Measurements from ENCODE around the gene MUSK. TPM values are rescaled to one million over a fixed set of nuclear protein-coding genes. Genes with fewer than 3 reads are reported as not detected.

Gene MUSK
- total and polyA plus RNA-seq, 2 of the 4 experiments (the other 2 are of a cell fraction) = 0.07 to 0.18 TPM

GRCh38 chr9:110808599-110808980, 140.0 kb downstream of the MUSK start:
- Histone ChIP-seq H3K79me1 (ENCODE audit: low read depth in 1 of 2, low read length in 2 of 2) (peaks cover 0 to 6% of the 10 kb centered on the region in 2 experiments; a peak in 1 of 4 replicates), H3K18ac (ENCODE audit: low read depth, low read length) (no peak overlapping the region), H2BK15ac (ENCODE audit: low read depth, low read length) (peak overlapping the region; percentile 20; the same call in 1 of the 3 replicates), H4K20me1 (ENCODE audit: insufficient read depth, low read length) (no peaks in the 10 kb centered on the region), H3K9me1 (ENCODE audit: insufficient read depth, low read length) (peaks cover 4% of the 10 kb centered on the region; the same call in 1 of the 2 replicates), H4K5ac (ENCODE audit: low read depth, low read length) (no peak overlapping the region), H3K4me2 (ENCODE audit: low read depth, low read length) (no peak overlapping the region), H2AK9ac (replicated peaks; ENCODE audit: low read depth, low read length, poor library complexity) (no peak overlapping the region), H3K4me1 (ENCODE audit: control insufficient read depth, insufficient read depth, low read length) (no peaks in the 10 kb centered on the region), H3K9me3 (ENCODE audit: control insufficient read depth, insufficient read depth, low read length) (no peaks in the 10 kb centered on the region), H2BK5ac (ENCODE audit: low read depth, low read length, poor library complexity, severe bottlenecking) (no peak overlapping the region), H3K9ac (ENCODE audit: low read depth, low read length) (no peak overlapping the region), H3K4ac (ENCODE audit: low read depth, low read length) (0 out of 2 replicates have a peak overlapping the region, but pooled peaks have one; percentile 20), H2AFZ (replicated peaks; ENCODE audit: low read length, poor library complexity) (no peak overlapping the region), H2BK120ac (ENCODE audit: low read depth, low read length) (0 out of 2 replicates have a peak overlapping the region, but pooled peaks have one; percentile 42), H2AK5ac (ENCODE audit: low read depth, low read length) (0 out of 2 replicates have a peak overlapping the region, but pooled peaks have one; percentile 25), H3K23ac (ENCODE audit: low read depth, low read length) (no peak overlapping the region), H3K36me3 (ENCODE audit: control insufficient read depth, insufficient read depth, low read length) (no peaks in the 10 kb centered on the region), H2BK20ac (ENCODE audit: low read depth, low read length) (peak overlapping the region; percentile 76), H3K56ac (ENCODE audit: extremely low read depth, insufficient read depth, low read length) (no peak overlapping the region), H3K4me3 (ENCODE audit: insufficient read depth, low read depth, low read length) (no peak overlapping the region), H3K27me3 (ENCODE audit: control insufficient read depth, insufficient read depth, low read length) (no peaks in the 10 kb centered on the region), H4K91ac (ENCODE audit: insufficient read depth, low read depth, low read length) (no peak overlapping the region), H4K8ac (ENCODE audit: low read depth in 2 of 2, low read length in 2 of 2) (0 out of 4 replicates have a peak overlapping the region, but pooled peaks of 1 of the 2 experiments have one; percentile 5), H3K27ac (ENCODE audit: insufficient read depth, low read length) (no peak overlapping the region), H3K14ac (replicated peaks; ENCODE audit: low read depth, low read length) (peak overlapping the region; percentile 41; the same call in 1 of the 2 replicates)
- intact Hi-C loops (cut with micrococcal nuclease) = no loop called here
- POLR2A ChIA-PET (ENCODE audit: unreplicated experiment) = no interaction called here
- DNase-seq (no peak), ATAC-seq (ENCODE audit: low read depth) (no peak)
- dilution Hi-C loops (cut with HindIII; ENCODE audit: low sequenced_read_pairs, unreplicated experiment) = loop anchor here (25.0 kb wide), 1 partner anchor 96 kb away; no protein-coding TSS in a partner anchor
- no TSS peak for BruUV-seq (replicated peaks)
- in situ Hi-C loops (cut with MboI; ENCODE audit: low sequenced_read_pairs) = no loop called here
- TF ChIP-seq MXI1 (IDR thresholded peaks at IDR 0.05; ENCODE audit: borderline replicate concordance, low read depth, low read length) (no peak), MAFK (IDR thresholded peaks at IDR 0.05; ENCODE audit: low read depth, low read length) (no peak), MAZ (IDR thresholded peaks at IDR 0.05; ENCODE audit: borderline replicate concordance, low read depth, low read length) (no peak), CHD1 (IDR thresholded peaks at IDR 0.05; ENCODE audit: low read depth, low read length) (no peak), FOS (IDR thresholded peaks at IDR 0.05; ENCODE audit: low read depth, low read length) (no peak), RFX5 (IDR thresholded peaks at IDR 0.05; ENCODE audit: low read depth, low read length) (no peak), RAD21 (IDR thresholded peaks at IDR 0.05; ENCODE audit: low read length) (no peak), USF2 (IDR thresholded peaks at IDR 0.05; ENCODE audit: low read depth, low read length) (no peak), BHLHE40 (IDR thresholded peaks at IDR 0.05; ENCODE audit: low read depth, low read length) (no peak), POLR2A (IDR thresholded peaks at IDR 0.05; ENCODE audit: low read depth, low read length) (no peak), NFE2L2 (IDR thresholded peaks at IDR 0.05; ENCODE audit: low read depth, low read length) (no peak), CEBPB (IDR thresholded peaks at IDR 0.05; ENCODE audit: low read depth, low read length) (no peak), RCOR1 (IDR thresholded peaks at IDR 0.05; ENCODE audit: insufficient replicate concordance, low read length) (no peak)
- TF ChIP-seq, protein P1, sequence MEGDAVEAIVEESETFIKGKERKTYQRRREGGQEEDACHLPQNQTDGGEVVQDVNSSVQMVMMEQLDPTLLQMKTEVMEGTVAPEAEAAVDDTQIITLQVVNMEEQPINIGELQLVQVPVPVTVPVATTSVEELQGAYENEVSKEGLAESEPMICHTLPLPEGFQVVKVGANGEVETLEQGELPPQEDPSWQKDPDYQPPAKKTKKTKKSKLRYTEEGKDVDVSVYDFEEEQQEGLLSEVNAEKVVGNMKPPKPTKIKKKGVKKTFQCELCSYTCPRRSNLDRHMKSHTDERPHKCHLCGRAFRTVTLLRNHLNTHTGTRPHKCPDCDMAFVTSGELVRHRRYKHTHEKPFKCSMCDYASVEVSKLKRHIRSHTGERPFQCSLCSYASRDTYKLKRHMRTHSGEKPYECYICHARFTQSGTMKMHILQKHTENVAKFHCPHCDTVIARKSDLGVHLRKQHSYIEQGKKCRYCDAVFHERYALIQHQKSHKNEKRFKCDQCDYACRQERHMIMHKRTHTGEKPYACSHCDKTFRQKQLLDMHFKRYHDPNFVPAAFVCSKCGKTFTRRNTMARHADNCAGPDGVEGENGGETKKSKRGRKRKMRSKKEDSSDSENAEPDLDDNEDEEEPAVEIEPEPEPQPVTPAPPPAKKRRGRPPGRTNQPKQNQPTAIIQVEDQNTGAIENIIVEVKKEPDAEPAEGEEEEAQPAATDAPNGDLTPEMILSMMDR (conservative IDR thresholded peaks at IDR 0.05; ENCODE audit: low read depth, low read length) = no peak
- TF ChIP-seq, protein P2, sequence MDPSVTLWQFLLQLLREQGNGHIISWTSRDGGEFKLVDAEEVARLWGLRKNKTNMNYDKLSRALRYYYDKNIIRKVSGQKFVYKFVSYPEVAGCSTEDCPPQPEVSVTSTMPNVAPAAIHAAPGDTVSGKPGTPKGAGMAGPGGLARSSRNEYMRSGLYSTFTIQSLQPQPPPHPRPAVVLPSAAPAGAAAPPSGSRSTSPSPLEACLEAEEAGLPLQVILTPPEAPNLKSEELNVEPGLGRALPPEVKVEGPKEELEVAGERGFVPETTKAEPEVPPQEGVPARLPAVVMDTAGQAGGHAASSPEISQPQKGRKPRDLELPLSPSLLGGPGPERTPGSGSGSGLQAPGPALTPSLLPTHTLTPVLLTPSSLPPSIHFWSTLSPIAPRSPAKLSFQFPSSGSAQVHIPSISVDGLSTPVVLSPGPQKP (IDR thresholded peaks at IDR 0.05; ENCODE audit: borderline replicate concordance, low read depth, low read length) = no peak
- CTCF ChIA-PET = no interaction called here
- no CpG with 5 or more reads among the region's 4 CpGs for WGBS, 2 experiments (ENCODE audit: extremely low coverage in 2 of 2, insufficient read length in 1 of 2)

Data from IMR-90 (cell line).